Measurements from ENCODE around the gene TTC21B.

GRCh38 chr2:165876269-165876668 lies 77.3 kb downstream of the TTC21B start:
- no peak for TF ChIP-seq EP300 (IDR thresholded peaks at IDR 0.05)
- no peak for TF ChIP-seq POLR2AphosphoS5 (IDR thresholded peaks at IDR 0.05)
- TF ChIP-seq POLR2A (IDR thresholded peaks at IDR 0.05; ENCODE audit: low read depth): no peak
- TF ChIP-seq, protein P1, sequence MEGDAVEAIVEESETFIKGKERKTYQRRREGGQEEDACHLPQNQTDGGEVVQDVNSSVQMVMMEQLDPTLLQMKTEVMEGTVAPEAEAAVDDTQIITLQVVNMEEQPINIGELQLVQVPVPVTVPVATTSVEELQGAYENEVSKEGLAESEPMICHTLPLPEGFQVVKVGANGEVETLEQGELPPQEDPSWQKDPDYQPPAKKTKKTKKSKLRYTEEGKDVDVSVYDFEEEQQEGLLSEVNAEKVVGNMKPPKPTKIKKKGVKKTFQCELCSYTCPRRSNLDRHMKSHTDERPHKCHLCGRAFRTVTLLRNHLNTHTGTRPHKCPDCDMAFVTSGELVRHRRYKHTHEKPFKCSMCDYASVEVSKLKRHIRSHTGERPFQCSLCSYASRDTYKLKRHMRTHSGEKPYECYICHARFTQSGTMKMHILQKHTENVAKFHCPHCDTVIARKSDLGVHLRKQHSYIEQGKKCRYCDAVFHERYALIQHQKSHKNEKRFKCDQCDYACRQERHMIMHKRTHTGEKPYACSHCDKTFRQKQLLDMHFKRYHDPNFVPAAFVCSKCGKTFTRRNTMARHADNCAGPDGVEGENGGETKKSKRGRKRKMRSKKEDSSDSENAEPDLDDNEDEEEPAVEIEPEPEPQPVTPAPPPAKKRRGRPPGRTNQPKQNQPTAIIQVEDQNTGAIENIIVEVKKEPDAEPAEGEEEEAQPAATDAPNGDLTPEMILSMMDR (IDR thresholded peaks at IDR 0.05): no peak
